Medulla oblongata (tissue), 1 donor: Measurements from ENCODE around the gene DCTN2.

Experiments used
- DNase-seq: peaks from one replicate; pipeline ENCODE4 v3.0.0-alpha.2; 2015; ENCODE audit errors: extremely low spot score

Gene DCTN2

GRCh38 chr12:57550641-57551549, 3.9 kb upstream of the DCTN2 start:
- DNase-seq: no peak

DNA sequence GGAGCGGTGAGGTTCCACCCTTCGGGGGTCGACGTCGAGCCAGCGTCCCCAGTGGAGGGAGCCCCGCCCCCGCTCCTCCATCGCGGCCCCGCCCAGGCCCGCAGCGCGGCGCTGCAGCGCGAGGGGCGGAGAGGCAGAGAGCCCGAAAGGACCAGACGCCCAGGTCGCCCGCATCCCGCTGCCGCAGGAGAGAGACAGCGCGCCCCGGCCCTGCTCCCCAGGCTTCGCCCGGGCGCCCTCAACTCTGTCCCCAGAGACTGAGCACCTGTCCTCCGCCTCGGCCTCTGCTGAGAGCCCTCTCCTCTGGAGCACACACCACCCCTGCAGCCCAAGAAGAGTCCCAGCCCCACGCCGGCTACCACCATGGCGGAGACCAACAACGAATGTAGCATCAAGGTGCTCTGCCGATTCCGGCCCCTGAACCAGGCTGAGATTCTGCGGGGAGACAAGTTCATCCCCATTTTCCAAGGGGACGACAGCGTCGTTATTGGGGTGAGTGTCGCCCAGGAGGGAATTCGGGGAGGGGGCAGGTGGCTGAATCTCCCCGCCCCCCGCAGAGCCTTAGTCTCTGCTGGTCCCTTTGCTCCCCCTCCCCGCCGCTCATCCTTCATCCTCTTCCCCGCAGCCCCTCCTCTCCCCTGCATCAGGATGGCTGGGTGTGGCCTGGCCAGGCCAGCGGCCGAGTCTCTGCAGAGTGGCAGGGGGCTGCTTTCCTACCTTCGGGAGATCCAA, 3.1 kb upstream of the DCTN2 start, which contains the start of gene KIF5A:
TSS of gene KIF5A (plus strand) at position 136 of the 732 bp plus-strand sequence. CDS start at position 364, 228 bp downstream.
- DNase-seq: peak; percentile 57

- no peak for DNase-seq
Observed at GRCh38 chr12:57549203-57549908, 2.4 kb upstream of the DCTN2 start.

- DNase-seq: no peak
Observed at GRCh38 chr12:57548488-57548887, 1.5 kb upstream of the DCTN2 start.

DNA sequence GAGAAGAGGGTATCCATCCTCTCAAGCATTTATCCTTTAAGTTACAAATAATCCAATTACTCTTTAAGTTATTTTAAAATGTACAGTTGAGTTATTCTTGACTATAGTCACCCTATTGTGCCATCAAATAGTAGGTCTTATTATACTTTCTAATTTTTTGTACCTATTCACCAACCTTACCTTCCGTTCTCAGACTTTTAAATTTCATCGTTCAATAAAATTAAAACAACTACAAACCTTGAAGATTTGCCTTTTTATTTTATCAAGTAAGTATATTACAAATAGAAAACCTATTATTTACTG, 972 bp upstream of the DCTN2 start:
- DNase-seq: no peak

DNA sequence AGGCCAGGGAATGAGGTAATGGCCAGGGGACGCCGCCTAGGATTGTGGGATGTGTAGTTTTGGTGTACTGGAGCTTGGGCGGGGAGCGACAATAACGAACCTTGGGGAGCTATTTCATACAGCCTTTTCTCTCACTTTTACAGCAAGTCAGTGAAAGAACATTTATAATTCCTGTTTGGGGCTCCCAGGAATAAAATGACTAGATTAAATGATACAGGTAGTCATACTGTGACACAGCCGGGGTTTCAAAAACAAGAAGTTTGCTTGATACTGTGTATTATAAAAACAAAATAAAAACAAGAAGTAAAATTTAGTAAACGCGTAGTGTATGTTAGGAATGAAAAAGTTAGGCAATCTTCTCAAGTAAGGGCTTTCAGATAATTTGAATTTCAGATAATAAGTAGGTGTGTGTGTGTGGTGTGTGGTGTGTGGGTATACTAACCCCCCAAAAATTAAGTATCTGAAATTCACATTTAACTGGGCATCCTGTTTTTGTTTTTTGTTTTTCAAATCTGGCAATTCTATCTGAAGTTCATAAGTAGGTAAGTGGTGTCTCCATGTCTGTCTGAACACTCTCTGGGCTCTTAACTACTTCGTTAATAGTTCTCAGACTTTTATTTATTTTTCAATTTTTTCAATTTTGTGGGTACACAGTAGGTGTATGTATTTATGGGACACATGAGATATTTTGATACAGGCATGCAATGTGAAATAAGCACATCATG, 458 bp upstream of the DCTN2 start:
- DNase-seq: no peak

DNA sequence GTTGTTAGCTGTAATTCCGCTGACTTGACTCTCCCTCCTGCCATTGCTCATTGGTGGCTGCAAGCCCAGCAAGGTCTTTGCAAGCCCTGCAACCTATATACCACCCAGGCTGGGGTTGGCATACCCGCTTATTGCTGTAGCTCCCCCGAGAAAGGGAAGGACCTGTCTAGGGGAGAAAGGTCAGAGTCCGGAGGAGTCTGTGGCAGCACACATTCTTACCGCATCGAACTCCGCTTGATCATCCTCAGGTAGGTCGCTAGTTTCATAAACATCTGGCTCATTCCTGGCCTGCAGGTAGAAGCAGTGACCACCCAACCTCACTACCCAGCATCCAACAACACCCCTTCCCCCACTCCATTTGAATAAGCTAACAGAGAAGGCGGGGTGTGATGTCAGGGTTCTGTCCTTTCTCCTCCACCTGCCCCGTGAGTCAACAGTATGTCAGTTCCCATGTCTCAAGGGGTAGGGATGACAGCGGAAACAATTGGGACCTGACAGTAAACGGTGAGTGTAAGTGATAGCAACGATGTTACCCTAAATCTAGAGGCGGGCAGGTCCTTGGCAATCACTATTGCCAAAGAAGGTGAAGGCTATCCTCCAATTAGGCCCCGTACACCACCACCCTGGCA, 1.1 kb downstream of the DCTN2 start:
- no peak for DNase-seq

- DNase-seq: no peak
Observed at GRCh38 chr12:57543581-57543980, 3.4 kb downstream of the DCTN2 start.

GRCh38 chr12:57541717-57542116, 5.3 kb downstream of the DCTN2 start:
- DNase-seq: no peak

GRCh38 chr12:57541001-57541400, 6.0 kb downstream of the DCTN2 start:
- no peak for DNase-seq

DNA sequence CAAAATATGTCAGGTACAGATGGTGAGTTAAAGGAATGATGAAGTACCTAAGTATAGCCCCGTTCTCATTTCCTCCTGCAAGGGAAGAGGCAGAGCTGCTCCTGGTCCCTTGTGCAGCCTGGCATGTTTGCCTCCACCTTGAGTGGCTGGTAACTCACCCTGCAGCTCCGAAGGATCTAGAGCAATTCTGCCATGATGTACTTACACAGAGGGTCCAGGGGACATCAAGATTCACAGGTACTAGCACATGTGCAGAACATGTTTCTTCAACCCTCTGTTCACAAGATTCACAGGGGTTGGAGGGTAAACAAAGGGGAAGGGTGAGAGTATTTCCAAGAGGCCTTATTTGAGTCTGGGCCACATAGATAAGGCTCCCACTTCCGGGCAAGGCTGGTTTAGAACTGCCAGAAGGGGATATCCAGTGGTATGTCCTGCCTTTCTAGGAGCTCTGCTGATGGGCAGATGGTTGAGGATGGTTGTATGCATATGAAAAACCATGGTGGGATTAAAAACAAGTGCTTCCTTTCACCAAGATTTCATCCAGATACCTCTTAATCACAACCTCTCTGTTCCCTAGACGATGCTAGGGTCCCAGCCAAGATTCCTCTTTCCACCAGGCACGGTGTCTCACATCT, 7.7 kb downstream of the DCTN2 start:
- no peak for DNase-seq

DNA sequence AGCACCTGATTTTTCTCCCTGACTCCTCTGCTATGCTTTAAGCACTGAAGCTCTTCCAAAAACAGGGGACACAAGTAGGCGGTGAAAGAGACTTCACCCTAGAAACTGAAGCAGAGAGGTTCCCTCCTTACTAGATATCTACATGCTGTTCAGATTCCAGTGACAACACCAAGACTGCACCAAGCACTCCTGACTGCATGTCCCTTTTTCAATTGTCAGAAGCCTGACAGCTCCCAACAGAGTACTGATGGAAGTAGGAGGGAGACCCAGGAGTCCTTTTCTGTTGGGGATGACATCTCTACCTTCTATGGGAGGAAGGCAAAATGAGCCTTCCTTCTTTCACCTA, 10.4 kb downstream of the DCTN2 start:
- DNase-seq: no peak

- DNase-seq: no peak
Observed at GRCh38 chr12:57535764-57536596, 11.0 kb downstream of the DCTN2 start.

- DNase-seq: no peak
Observed at GRCh38 chr12:57534991-57535543, 11.9 kb downstream of the DCTN2 start.

GRCh38 chr12:57534250-57534649, 12.7 kb downstream of the DCTN2 start:
- no peak for DNase-seq

GRCh38 chr12:57533108-57533507, 13.9 kb downstream of the DCTN2 start:
- DNase-seq: no peak

- DNase-seq: no peak
Observed at GRCh38 chr12:57531836-57532235, 15.2 kb downstream of the DCTN2 start.

GRCh38 chr12:57530396-57531142, 16.4 kb downstream of the DCTN2 start:
- no peak for DNase-seq

DNA sequence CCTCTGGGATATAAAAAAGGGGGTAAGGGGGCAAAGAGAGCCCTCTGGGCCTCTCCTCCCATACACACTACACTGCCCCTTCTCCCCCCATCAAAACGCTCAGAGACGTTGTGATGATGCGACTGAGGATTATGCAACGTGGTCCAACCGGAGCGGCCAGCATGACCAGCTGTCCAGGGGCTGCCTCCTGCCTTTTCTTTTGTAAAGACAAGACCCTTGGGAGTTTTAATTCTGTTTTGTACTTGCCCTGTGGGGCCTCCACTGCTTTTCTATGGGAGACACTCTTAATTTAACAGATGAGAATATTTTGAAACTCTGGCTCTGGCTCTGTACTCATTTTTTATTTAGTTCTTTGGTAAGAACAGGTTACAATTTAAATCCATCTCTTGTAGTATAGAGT, 17.2 kb downstream of the DCTN2 start:
- DNase-seq: no peak
